Sigmoid colon (tissue), 7 donors: Measurements from ENCODE around the gene FYN. TPM values are rescaled to one million over a fixed set of nuclear protein-coding genes. Genes with fewer than 3 reads are reported as not detected.

Experiments
- DNase-seq: peaks from one replicate; pipeline ENCODE4 v3.0.0-alpha.2; 2019
- H3K27ac ChIP-seq, 4 donors: fragments of 200-600 bp; sonication (generic); one replicate each; pipeline ENCODE4 v1.5.1; 2016 to 2019; ENCODE audit warnings: mild to moderate bottlenecking in 1 of 4
- H3K27me3 ChIP-seq, 3 donors: fragments of 200-600 bp; sonication (generic); one replicate each; pipeline ENCODE4 v1.5.1; 2019; ENCODE audit warnings: mild to moderate bottlenecking in 1 of 3
- H3K36me3 ChIP-seq, 4 donors: fragments of 200-600 bp; sonication (generic); one replicate each; pipeline ENCODE4 v1.5.1; 2016 to 2019
- H3K4me1 ChIP-seq, 4 donors: fragments of 200-600 bp; sonication (generic); one replicate each; pipeline ENCODE4 v1.5.1; 2017 to 2019
- H3K4me3 ChIP-seq, 4 donors: fragments of 200-600 bp; sonication (generic); one replicate each; pipeline ENCODE4 v1.5.1; 2017 to 2019; ENCODE audit warnings: mild to moderate bottlenecking in 2 of 4, moderate library complexity in 1 of 4
- H3K9me3 ChIP-seq, 4 donors: fragments of 200-600 bp in 3 of 4; sonication (generic) in 3 of 4; one replicate each; pipeline versions ENCODE4 v1.5.1 to v1.6.1; 2013 to 2019
- EP300 ChIP-seq, 4 donors: sonication (generic); formaldehyde crosslinking; IDR thresholded peaks; one replicate each; pipeline ENCODE4 v1.6.1; 2017; ENCODE audit warnings: antibody characterized with exemption in 4 of 4
- POLR2A ChIP-seq, 2 donors: fragments of 450-650 bp; IDR thresholded peaks; one replicate each; pipeline ENCODE4 v1.6.1; 2016; ENCODE audit warnings: antibody characterized with exemption in 2 of 2, mild to moderate bottlenecking in 2 of 2, moderate library complexity in 2 of 2
- POLR2AphosphoS5 ChIP-seq, 4 donors: sonication (generic); formaldehyde crosslinking; IDR thresholded peaks; one replicate each; pipeline ENCODE4 v1.6.1; 2017; ENCODE audit warnings: antibody characterized with exemption in 4 of 4
- WGBS, 2 donors: extraction: QIAGEN DNeasy Blood & Tissue Kit; methylation state at CpG; one replicate each; pipeline ENCODE4 v1.1.7; 2013; 5-methylcytosine and 5-hydroxymethylcytosine counted together
- intact Hi-C: fragments of 100-400 bp; cut with DNase I; formaldehyde crosslinking; loops from one replicate; pipeline ENCODE4 v1.15.1; 2023
- polyA plus RNA-seq, 3 donors: library from polyadenylated mRNA; stranded (reverse); fragments of 200-250 nt; gene quantifications; one replicate each; pipeline ENCODE4 v1.2.3, GENCODE V29; 2013
- total RNA-seq, 4 donors: library from RNA; depleted of rRNA; stranded (reverse); fragments of >200 nt; gene quantifications; one replicate each; pipeline ENCODE4 v1.1.0, GENCODE V29; 2016
- TF ChIP-seq, protein P1 (sequence below), 4 experiments: fragments of 450-650 bp in 3 of 4; fragments of 200-600 bp in 1 of 4; IDR thresholded peaks; one replicate each; pipeline ENCODE4 v1.5.1; 2016 to 2019; ENCODE audit warnings: antibody characterized with exemption in 4 of 4, mild to moderate bottlenecking in 3 of 4, moderate library complexity in 2 of 4
- donor health status: healthy with polysubstance abuse.
- donor health status: Bipolar disorder and iron deficiency.
- donor health status: healthy.

FYN gene
- total and polyA plus RNA-seq, 7 donors, result 2.3 to 81.4 (median 56.9) TPM

- TF ChIP-seq POLR2AphosphoS5 (IDR thresholded peaks at IDR 0.05), result no peak
- no peak for TF ChIP-seq POLR2A (IDR thresholded peaks at IDR 0.05)
- TF ChIP-seq EP300 (IDR thresholded peaks at IDR 0.05), result no peak
- TF ChIP-seq, protein P1, sequence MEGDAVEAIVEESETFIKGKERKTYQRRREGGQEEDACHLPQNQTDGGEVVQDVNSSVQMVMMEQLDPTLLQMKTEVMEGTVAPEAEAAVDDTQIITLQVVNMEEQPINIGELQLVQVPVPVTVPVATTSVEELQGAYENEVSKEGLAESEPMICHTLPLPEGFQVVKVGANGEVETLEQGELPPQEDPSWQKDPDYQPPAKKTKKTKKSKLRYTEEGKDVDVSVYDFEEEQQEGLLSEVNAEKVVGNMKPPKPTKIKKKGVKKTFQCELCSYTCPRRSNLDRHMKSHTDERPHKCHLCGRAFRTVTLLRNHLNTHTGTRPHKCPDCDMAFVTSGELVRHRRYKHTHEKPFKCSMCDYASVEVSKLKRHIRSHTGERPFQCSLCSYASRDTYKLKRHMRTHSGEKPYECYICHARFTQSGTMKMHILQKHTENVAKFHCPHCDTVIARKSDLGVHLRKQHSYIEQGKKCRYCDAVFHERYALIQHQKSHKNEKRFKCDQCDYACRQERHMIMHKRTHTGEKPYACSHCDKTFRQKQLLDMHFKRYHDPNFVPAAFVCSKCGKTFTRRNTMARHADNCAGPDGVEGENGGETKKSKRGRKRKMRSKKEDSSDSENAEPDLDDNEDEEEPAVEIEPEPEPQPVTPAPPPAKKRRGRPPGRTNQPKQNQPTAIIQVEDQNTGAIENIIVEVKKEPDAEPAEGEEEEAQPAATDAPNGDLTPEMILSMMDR (IDR thresholded peaks at IDR 0.05), result no peak
- DNase-seq, result no peak
- Histone ChIP-seq H3K9me3 (no peaks in the 10 kb centered on the region), H3K36me3 (no peaks in the 10 kb centered on the region), H3K27ac (no peak overlapping the region), H3K4me3 (no peak overlapping the region), H3K27me3 (no peaks in the 10 kb centered on the region), H3K4me1 (peaks cover 0 to 12% (median 3%) of the 10 kb centered on the region in 4 donors)
- intact Hi-C loops, result no loop called here
- 71 to 79% methylated on average over 4 of the region's 4 CpGs for WGBS, 2 donors
These were observed 240.6 kb downstream of the FYN start for GRCh38 chr6:111632468-111633247.

DNA sequence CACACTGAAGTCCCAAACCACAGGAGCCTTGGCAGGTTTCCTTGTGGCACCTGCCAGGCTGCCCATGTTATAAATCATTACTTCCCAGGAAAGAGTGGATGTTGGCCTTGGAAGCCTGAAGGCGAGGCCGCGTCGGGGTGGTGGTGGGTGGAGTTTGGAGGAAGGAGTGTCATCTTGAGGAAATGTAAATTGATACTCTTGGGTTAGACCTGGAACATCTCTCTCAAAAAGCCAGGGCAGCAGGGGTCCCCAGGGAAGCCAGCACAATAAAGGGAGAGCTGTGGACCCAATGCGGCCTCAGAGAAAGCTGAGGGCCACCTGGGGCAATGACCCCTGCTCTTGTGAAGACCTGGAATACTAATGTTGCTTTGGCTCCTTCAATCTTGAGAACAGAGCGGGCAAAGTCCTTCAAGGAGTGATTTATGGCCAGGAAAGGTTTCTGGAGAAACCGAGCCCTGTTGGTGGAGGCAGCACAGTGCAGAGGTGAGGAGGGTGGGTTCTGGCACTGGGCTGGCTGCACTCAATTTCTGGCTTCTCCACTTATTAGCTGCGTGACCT lies 241.3 kb downstream of the FYN start:
- WGBS, 2 donors, result 18 to 58% methylated on average over 8 of the region's 8 CpGs
- Histone ChIP-seq H3K27me3 (no peaks in the 10 kb centered on the region), H3K36me3 (no peaks in the 10 kb centered on the region), H3K9me3 (no peaks in the 10 kb centered on the region), H3K27ac (no peak overlapping the region), H3K4me3 (no peak overlapping the region), H3K4me1 (peaks cover 0 to 17% (median 5%) of the 10 kb centered on the region in 4 donors)
- TF ChIP-seq POLR2AphosphoS5 (IDR thresholded peaks at IDR 0.05) (no peak), EP300 (IDR thresholded peaks at IDR 0.05) (no peak), POLR2A (IDR thresholded peaks at IDR 0.05) (no peak)
- TF ChIP-seq, protein P1 (IDR thresholded peaks at IDR 0.05), result no peak
- intact Hi-C loops, result no loop called here
- DNase-seq, result no peak

DNA sequence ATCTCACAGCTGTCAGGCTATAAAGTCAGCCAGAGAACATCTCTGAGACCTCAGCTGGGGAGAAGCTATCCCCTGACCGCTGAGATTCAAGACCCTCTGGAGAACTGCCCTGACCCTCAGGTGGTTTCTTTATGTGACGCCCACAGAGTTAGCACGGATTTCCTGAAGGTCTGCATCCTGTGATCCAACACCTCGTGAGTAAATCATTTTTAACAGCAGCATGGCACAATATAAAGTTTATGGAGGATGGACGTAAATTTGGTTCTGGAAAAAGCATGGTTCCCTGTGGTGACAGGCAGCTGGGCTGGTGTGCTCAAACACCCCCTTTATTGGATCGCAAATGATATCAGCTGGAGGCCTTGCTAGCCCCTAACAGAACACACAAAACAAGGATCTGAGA lies 242.2 kb downstream of the FYN start:
- Histone ChIP-seq H3K4me3 (no peak overlapping the region), H3K36me3 (no peaks in the 10 kb centered on the region), H3K27me3 (no peaks in the 10 kb centered on the region), H3K4me1 (peaks cover 0 to 25% (median 14%) of the 10 kb centered on the region in 4 donors), H3K9me3 (no peaks in the 10 kb centered on the region), H3K27ac (peak overlapping the region in 1 of 4 donors; percentile 7)
- intact Hi-C loops, result no loop called here
- TF ChIP-seq, protein P1 (IDR thresholded peaks at IDR 0.05), result no peak
- TF ChIP-seq POLR2AphosphoS5 (IDR thresholded peaks at IDR 0.05) (no peak), POLR2A (IDR thresholded peaks at IDR 0.05) (no peak), EP300 (IDR thresholded peaks at IDR 0.05) (no peak)
- WGBS, 2 donors, result 44 to 60% methylated on average over 6 of the region's 6 CpGs
- no peak for DNase-seq

DNA sequence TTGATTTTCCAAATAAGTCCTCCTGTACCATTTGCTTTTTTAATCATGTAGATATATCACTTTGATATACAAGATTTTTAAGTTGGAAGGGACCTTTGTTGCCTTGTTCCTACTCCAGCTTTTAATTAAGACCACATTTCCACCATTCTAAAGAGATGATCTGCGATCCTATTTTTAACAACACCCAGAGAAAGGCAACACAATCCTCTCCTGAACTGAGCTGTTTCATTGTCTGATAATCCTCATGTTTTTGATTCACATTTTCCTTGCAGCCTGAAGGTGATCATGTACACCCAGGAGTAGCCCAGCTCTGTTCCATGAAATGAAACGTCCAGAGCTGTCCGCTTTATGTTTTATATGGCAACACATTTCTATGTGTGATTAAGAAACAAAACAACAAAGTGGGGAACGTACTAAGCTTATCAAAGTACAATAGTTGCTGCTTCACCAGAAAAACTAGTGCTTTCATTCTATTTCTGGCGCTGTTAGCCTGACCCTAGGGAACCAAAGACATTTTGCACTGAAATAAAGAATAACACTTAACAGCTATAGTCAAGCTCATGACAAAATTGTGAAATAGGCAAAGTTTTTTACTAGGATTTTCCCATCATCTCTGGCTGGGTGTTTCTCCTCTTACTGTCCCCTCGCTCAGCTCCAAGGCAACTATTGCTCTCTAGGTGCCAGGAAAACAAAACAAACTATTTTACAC lies 245.0 kb downstream of the FYN start:
- WGBS, 2 donors, result 86 to 88% methylated on average over 6 of the region's 6 CpGs
- H3K36me3 ChIP-seq, result no peaks in the 10 kb centered on the region
- no peaks in the 10 kb centered on the region for H3K9me3 ChIP-seq
- intact Hi-C loops, result no loop called here
- H3K4me3 ChIP-seq, result no peak overlapping the region
- peaks cover 0 to 45% (median 33%) of the 10 kb centered on the region in 4 donors for H3K4me1 ChIP-seq
- no peaks in the 10 kb centered on the region for H3K27me3 ChIP-seq
- no peak for DNase-seq
- peak overlapping the region; percentile 1 to 79 (median 44) for H3K27ac ChIP-seq
- TF ChIP-seq POLR2AphosphoS5 (IDR thresholded peaks at IDR 0.05), result peak in 2 of 4 donors; percentile 28 to 54
- TF ChIP-seq POLR2A (IDR thresholded peaks at IDR 0.05), result no peak

- H3K4me1 ChIP-seq, result peaks cover 0 to 39% (median 32%) of the 10 kb centered on the region in 4 donors
- no peak for TF ChIP-seq EP300 (IDR thresholded peaks at IDR 0.05)
- no peak for TF ChIP-seq POLR2AphosphoS5 (IDR thresholded peaks at IDR 0.05)
- TF ChIP-seq, protein P1 (IDR thresholded peaks at IDR 0.05), result no peak
- TF ChIP-seq POLR2A (IDR thresholded peaks at IDR 0.05), result no peak
- H3K4me3 ChIP-seq, result peak overlapping the region in 3 of 4 donors; percentile 32 to 34 (median 32)
- H3K27ac ChIP-seq, result peak overlapping the region; percentile 49 to 79 (median 78)
- H3K27me3 ChIP-seq, result no peaks in the 10 kb centered on the region
- no peaks in the 10 kb centered on the region for H3K36me3 ChIP-seq
- intact Hi-C loops, result no loop called here
- DNase-seq, result no peak
- no peaks in the 10 kb centered on the region for H3K9me3 ChIP-seq
- 80 to 83% methylated on average over 8 of the region's 8 CpGs for WGBS, 2 donors
These were observed 246.8 kb downstream of the FYN start for GRCh38 chr6:111626441-111626840.
